ENCODE results near the gene TGM4. TPM values are rescaled to one million over a fixed set of nuclear protein-coding genes. Genes with fewer than 3 reads are reported as not detected.

The TGM4 gene
- total and polyA plus RNA-seq, 2 donors: not detected

GRCh38 chr3:44890258-44890657 lies 15.8 kb downstream of the TGM4 start:
- 42% methylated on average over 3 of the region's 3 CpGs for WGBS
- H3K36me3 ChIP-seq (ENCODE audit: insufficient read depth): no peaks in the 10 kb centered on the region
- H3K4me1 ChIP-seq (ENCODE audit: insufficient read depth): no peaks in the 10 kb centered on the region
- DNase-seq (ENCODE audit: extremely low spot score): no peak
- no peak overlapping the region for H3K27ac ChIP-seq (ENCODE audit: low read depth)
- no peak overlapping the region for H3K4me3 ChIP-seq (ENCODE audit: low read depth, low read length)

- WGBS: 79% methylated on average over 3 of the region's 3 CpGs
- Histone ChIP-seq H3K4me1 (ENCODE audit: insufficient read depth) (no peaks in the 10 kb centered on the region), H3K36me3 (ENCODE audit: insufficient read depth) (no peaks in the 10 kb centered on the region), H3K27ac (ENCODE audit: low read depth) (no peak overlapping the region), H3K4me3 (ENCODE audit: low read depth, low read length) (no peak overlapping the region)
- no peak for DNase-seq (ENCODE audit: extremely low spot score)
Observed at GRCh38 chr3:44890852-44891251, 16.4 kb downstream of the TGM4 start.

GRCh38 chr3:44892689-44893088 lies 18.3 kb downstream of the TGM4 start:
- no peak for DNase-seq (ENCODE audit: extremely low spot score)
- Histone ChIP-seq H3K4me3 (ENCODE audit: low read depth, low read length) (no peak overlapping the region), H3K36me3 (ENCODE audit: insufficient read depth) (no peaks in the 10 kb centered on the region), H3K27ac (ENCODE audit: low read depth) (no peak overlapping the region), H3K4me1 (ENCODE audit: insufficient read depth) (no peaks in the 10 kb centered on the region)
- WGBS: 66% methylated on average over 3 of the region's 3 CpGs

GRCh38 chr3:44893097-44893496 lies 18.7 kb downstream of the TGM4 start:
- H3K27ac ChIP-seq (ENCODE audit: low read depth): no peak overlapping the region
- H3K36me3 ChIP-seq (ENCODE audit: insufficient read depth): no peaks in the 10 kb centered on the region
- no peak for DNase-seq (ENCODE audit: extremely low spot score)
- H3K4me3 ChIP-seq (ENCODE audit: low read depth, low read length): no peak overlapping the region
- WGBS: 66% methylated on average over 2 of the region's 2 CpGs
- no peaks in the 10 kb centered on the region for H3K4me1 ChIP-seq (ENCODE audit: insufficient read depth)

- Histone ChIP-seq H3K4me3 (ENCODE audit: low read depth, low read length) (no peak overlapping the region), H3K4me1 (ENCODE audit: insufficient read depth) (no peaks in the 10 kb centered on the region), H3K36me3 (ENCODE audit: insufficient read depth) (no peaks in the 10 kb centered on the region), H3K27ac (ENCODE audit: low read depth) (no peak overlapping the region)
- DNase-seq (ENCODE audit: extremely low spot score): no peak
- WGBS: 48% methylated on average over 5 of the region's 5 CpGs
Observed at GRCh38 chr3:44894485-44894884, 20.1 kb downstream of the TGM4 start.

- Histone ChIP-seq H3K36me3 (ENCODE audit: insufficient read depth) (no peaks in the 10 kb centered on the region), H3K4me3 (ENCODE audit: low read depth, low read length) (no peak overlapping the region), H3K4me1 (ENCODE audit: insufficient read depth) (no peaks in the 10 kb centered on the region), H3K27ac (ENCODE audit: low read depth) (no peak overlapping the region)
- DNase-seq (ENCODE audit: extremely low spot score): no peak
- 75% methylated on average over 2 of the region's 2 CpGs for WGBS
Observed at GRCh38 chr3:44896440-44896839, 22.0 kb downstream of the TGM4 start.

- no peak for DNase-seq (ENCODE audit: extremely low spot score)
- 43% methylated on average over 13 of the region's 13 CpGs for WGBS
Observed at GRCh38 chr3:44899683-44900367, 25.4 kb downstream of the TGM4 start.

GRCh38 chr3:44902628-44903027 lies 28.2 kb downstream of the TGM4 start:
- no peak for DNase-seq (ENCODE audit: extremely low spot score)
- no peaks in the 10 kb centered on the region for H3K4me1 ChIP-seq (ENCODE audit: insufficient read depth)
- no peaks in the 10 kb centered on the region for H3K36me3 ChIP-seq (ENCODE audit: insufficient read depth)
- H3K4me3 ChIP-seq (ENCODE audit: low read depth, low read length): no peak overlapping the region
- H3K27ac ChIP-seq (ENCODE audit: low read depth): no peak overlapping the region
- WGBS: 42% methylated on average over 4 of the region's 4 CpGs

More at GRCh38 chr3:44899683-44900367, 25.4 kb downstream of the TGM4 start:
- no peak overlapping the region for H3K27ac ChIP-seq (ENCODE audit: low read depth)
- no peaks in the 10 kb centered on the region for H3K4me1 ChIP-seq (ENCODE audit: insufficient read depth)
- no peak overlapping the region for H3K4me3 ChIP-seq (ENCODE audit: low read depth, low read length)
- H3K36me3 ChIP-seq (ENCODE audit: insufficient read depth): no peaks in the 10 kb centered on the region

GRCh38 chr3:44903314-44903713 lies 28.9 kb downstream of the TGM4 start:
- Histone ChIP-seq H3K36me3 (ENCODE audit: insufficient read depth) (no peaks in the 10 kb centered on the region), H3K27ac (ENCODE audit: low read depth) (no peak overlapping the region), H3K4me1 (ENCODE audit: insufficient read depth) (no peaks in the 10 kb centered on the region), H3K4me3 (ENCODE audit: low read depth, low read length) (no peak overlapping the region)
- no peak for DNase-seq (ENCODE audit: extremely low spot score)
- WGBS: 22% methylated on average over 2 of the region's 2 CpGs

GRCh38 chr3:44903751-44904150 lies 29.3 kb downstream of the TGM4 start:
- no peak overlapping the region for H3K4me3 ChIP-seq (ENCODE audit: low read depth, low read length)
- 78% methylated on average over 15 of the region's 15 CpGs for WGBS
- no peaks in the 10 kb centered on the region for H3K36me3 ChIP-seq (ENCODE audit: insufficient read depth)
- H3K27ac ChIP-seq (ENCODE audit: low read depth): no peak overlapping the region
- no peak for DNase-seq (ENCODE audit: extremely low spot score)
- no peaks in the 10 kb centered on the region for H3K4me1 ChIP-seq (ENCODE audit: insufficient read depth)

- whole genome bisulfite sequencing: 74% methylated on average over 3 of the region's 3 CpGs
- no peak for DNase-seq (ENCODE audit: extremely low spot score)
- H3K36me3 ChIP-seq (ENCODE audit: insufficient read depth): no peaks in the 10 kb centered on the region
Observed at GRCh38 chr3:44905446-44906157, 31.2 kb downstream of the TGM4 start.

GRCh38 chr3:44906997-44907396 lies 32.6 kb downstream of the TGM4 start:
- Histone ChIP-seq H3K36me3 (ENCODE audit: insufficient read depth) (no peaks in the 10 kb centered on the region), H3K27ac (ENCODE audit: low read depth) (no peak overlapping the region), H3K4me1 (ENCODE audit: insufficient read depth) (no peaks in the 10 kb centered on the region), H3K4me3 (ENCODE audit: low read depth, low read length) (no peak overlapping the region)
- no peak for DNase-seq (ENCODE audit: extremely low spot score)
- 90% methylated on average over 4 of the region's 4 CpGs for WGBS

More at GRCh38 chr3:44905446-44906157, 31.2 kb downstream of the TGM4 start:
- no peak overlapping the region for H3K4me3 ChIP-seq (ENCODE audit: low read depth, low read length)
- H3K27ac ChIP-seq (ENCODE audit: low read depth): no peak overlapping the region
- H3K4me1 ChIP-seq (ENCODE audit: insufficient read depth): no peaks in the 10 kb centered on the region

GRCh38 chr3:44907612-44908011 lies 33.2 kb downstream of the TGM4 start:
- Histone ChIP-seq H3K4me1 (ENCODE audit: insufficient read depth) (no peaks in the 10 kb centered on the region), H3K27ac (ENCODE audit: low read depth) (no peak overlapping the region), H3K36me3 (ENCODE audit: insufficient read depth) (no peaks in the 10 kb centered on the region), H3K4me3 (ENCODE audit: low read depth, low read length) (no peak overlapping the region)
- WGBS: 60% methylated on average over 4 of the region's 4 CpGs
- DNase-seq (ENCODE audit: extremely low spot score): no peak

- H3K4me1 ChIP-seq (ENCODE audit: insufficient read depth): no peaks in the 10 kb centered on the region
- 5% methylated on average over 2 of the region's 2 CpGs for WGBS
Observed at GRCh38 chr3:44909063-44909462, 34.7 kb downstream of the TGM4 start.

More at GRCh38 chr3:44909063-44909462, 34.7 kb downstream of the TGM4 start:
- DNase-seq (ENCODE audit: extremely low spot score): no peak
- no peak overlapping the region for H3K27ac ChIP-seq (ENCODE audit: low read depth)
- H3K4me3 ChIP-seq (ENCODE audit: low read depth, low read length): no peak overlapping the region
- H3K36me3 ChIP-seq (ENCODE audit: insufficient read depth): no peaks in the 10 kb centered on the region
